ENCODE measurements around the gene ZFAND2A.

DNA sequence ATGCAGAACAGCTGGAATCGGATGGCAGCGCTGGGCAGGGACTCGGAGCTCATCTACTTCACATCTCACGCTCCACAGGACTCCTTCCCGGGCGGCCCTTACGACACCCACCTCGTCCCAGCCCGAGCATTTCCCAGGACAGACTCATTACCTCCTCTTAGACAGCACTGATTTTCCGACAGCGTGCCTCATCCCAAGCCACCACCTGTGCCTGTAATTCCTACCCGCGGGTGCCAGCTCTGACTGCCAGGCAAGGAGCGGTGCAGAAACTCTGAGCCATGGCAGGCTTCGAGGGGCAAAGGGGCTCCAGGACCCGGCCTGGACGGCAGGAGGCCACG is 46.5 kb downstream of the ZFAND2A start:
- TF ChIP-seq, protein P1, sequence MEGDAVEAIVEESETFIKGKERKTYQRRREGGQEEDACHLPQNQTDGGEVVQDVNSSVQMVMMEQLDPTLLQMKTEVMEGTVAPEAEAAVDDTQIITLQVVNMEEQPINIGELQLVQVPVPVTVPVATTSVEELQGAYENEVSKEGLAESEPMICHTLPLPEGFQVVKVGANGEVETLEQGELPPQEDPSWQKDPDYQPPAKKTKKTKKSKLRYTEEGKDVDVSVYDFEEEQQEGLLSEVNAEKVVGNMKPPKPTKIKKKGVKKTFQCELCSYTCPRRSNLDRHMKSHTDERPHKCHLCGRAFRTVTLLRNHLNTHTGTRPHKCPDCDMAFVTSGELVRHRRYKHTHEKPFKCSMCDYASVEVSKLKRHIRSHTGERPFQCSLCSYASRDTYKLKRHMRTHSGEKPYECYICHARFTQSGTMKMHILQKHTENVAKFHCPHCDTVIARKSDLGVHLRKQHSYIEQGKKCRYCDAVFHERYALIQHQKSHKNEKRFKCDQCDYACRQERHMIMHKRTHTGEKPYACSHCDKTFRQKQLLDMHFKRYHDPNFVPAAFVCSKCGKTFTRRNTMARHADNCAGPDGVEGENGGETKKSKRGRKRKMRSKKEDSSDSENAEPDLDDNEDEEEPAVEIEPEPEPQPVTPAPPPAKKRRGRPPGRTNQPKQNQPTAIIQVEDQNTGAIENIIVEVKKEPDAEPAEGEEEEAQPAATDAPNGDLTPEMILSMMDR (conservative IDR thresholded peaks at IDR 0.05), result no peak
- TF ChIP-seq EZH2 (IDR thresholded peaks at IDR 0.05; ENCODE audit: low read depth), result no peak

Data from PC-9 (cell line).